Kidney (tissue), 14 donors: ENCODE measurements around the gene ABLIM3. TPM values are rescaled to one million over a fixed set of nuclear protein-coding genes. Genes with fewer than 3 reads are reported as not detected.

Source experiments
- DNase-seq, 5 donors: peaks; one replicate each; pipeline ENCODE4 v3.0.0-alpha.2; 2013 to 2020
- FAIRE-seq: peaks from 2 replicates; lab custom pipeline; 2012; peaks lifted over from hg19 to GRCh38; lab: Jason Lieb, UNC
- H3K27ac ChIP-seq, 2 donors: one replicate each; pipeline ENCODE4 v1.7.0; 2013; ENCODE audit warnings: low read depth in 2 of 2, low read length in 2 of 2, inconsistent platforms in 1 of 2
- H3K27me3 ChIP-seq: one replicate; pipeline ENCODE4 v1.7.1; 2013; ENCODE audit warnings: low read length, inconsistent platforms; ENCODE audit not compliant: control insufficient read depth, insufficient read depth
- H3K36me3 ChIP-seq, 3 donors: one replicate each; pipeline versions ENCODE4 v1.7.0 to v1.7.1; 2013; ENCODE audit warnings: low read length in 3 of 3, control low read depth in 1 of 3, inconsistent platforms in 1 of 3; ENCODE audit not compliant: insufficient read depth in 3 of 3, control insufficient read depth in 2 of 3
- H3K4me1 ChIP-seq, 3 donors: one replicate each; pipeline versions ENCODE4 v1.7.0 to v1.7.1; 2013; ENCODE audit warnings: low read length in 3 of 3, inconsistent platforms in 1 of 3, low read depth in 1 of 3; ENCODE audit not compliant: control insufficient read depth in 2 of 3, insufficient read depth in 2 of 3
- H3K4me3 ChIP-seq, 3 donors: one replicate each; pipeline versions ENCODE4 v1.7.0 to v1.8.1; 2013; ENCODE audit warnings: low read length in 3 of 3, control low read depth in 1 of 3, inconsistent platforms in 1 of 3
- H3K9ac ChIP-seq, 3 donors: one replicate each; pipeline versions ENCODE4 v1.7.0 to v1.7.1; 2013; ENCODE audit warnings: low read length in 3 of 3, control low read depth in 1 of 3, inconsistent platforms in 1 of 3
- H3K9me3 ChIP-seq, 3 donors: one replicate each; pipeline versions ENCODE4 v1.7.0 to v1.7.1; 2013; ENCODE audit warnings: low read length in 3 of 3, control low read depth in 1 of 3, inconsistent platforms in 1 of 3; ENCODE audit not compliant: control insufficient read depth in 2 of 3, insufficient read depth in 1 of 3
- CTCF ChIP-seq: IDR thresholded peaks from 3 replicates; pipeline ENCODE4 v1.5.1; 2012; ENCODE audit warnings: mild to moderate bottlenecking, moderate library complexity, borderline replicate concordance; ENCODE audit not compliant: insufficient read depth; ENCODE audit errors: extremely low read depth
- intact Hi-C: fragments of 100-400 bp; cut with DNase I; formaldehyde crosslinking; loops from one replicate; pipeline ENCODE4 v1.11.1; 2022
- polyA plus RNA-seq: library from polyadenylated mRNA; stranded (reverse); fragments of 350-450 nt; fragmentation: Illumina TruSeq; extraction: RNeasy Lipid Tissue Mini Kit (QIAGEN cat#74804); gene quantifications from one replicate; pipeline ENCODE4 v1.2.3, GENCODE V29; 2014; ENCODE audit warnings: low read depth, low replicate concordance; ENCODE audit not compliant: insufficient read depth
- total RNA-seq: library from RNA; stranded (reverse); fragmentation: NEBNext Ultra II Directional; extraction: Animal tissue kit (Norgen Biotek cat#: 25700); gene quantifications from one replicate; pipeline ENCODE4 v1.2.1, GENCODE V29; 2021
- donor health status: control.
- donor health status: control.
- donor health status: control.
- donor health status: control.
- donor health status: control.
- donor health status: DM: yes; HTN: yes; CAD: no.
- donor health status: Normal renal cell carcinoma (clear cell type).

Gene ABLIM3
- total and polyA plus RNA-seq, 2 donors from 2014 or later, result 20.1 to 21.7 TPM

GRCh38 chr5:149168276-149168906 lies 27.1 kb downstream of the ABLIM3 start:
- no peak overlapping the region for H3K9ac ChIP-seq
- DNase-seq (no peak), FAIRE-seq (no peak)
- H3K4me3 ChIP-seq, result no peak overlapping the region
- no peaks in the 10 kb centered on the region for H3K36me3 ChIP-seq
- no peak overlapping the region for H3K27ac ChIP-seq
- peaks cover 0 to 2% (median 0%) of the 10 kb centered on the region in 3 donors for H3K4me1 ChIP-seq
- H3K27me3 ChIP-seq, result no peaks in the 10 kb centered on the region
- intact Hi-C loops, result no loop called here
- no peaks in the 10 kb centered on the region for H3K9me3 ChIP-seq
- TF ChIP-seq CTCF, result no peak

GRCh38 chr5:149170299-149170698 lies 29.0 kb downstream of the ABLIM3 start:
- H3K4me3 ChIP-seq, result no peak overlapping the region
- no peaks in the 10 kb centered on the region for H3K27me3 ChIP-seq
- intact Hi-C loops, result no loop called here
- H3K9me3 ChIP-seq, result no peaks in the 10 kb centered on the region
- no peaks in the 10 kb centered on the region for H3K36me3 ChIP-seq
- H3K4me1 ChIP-seq, result peaks cover 0 to 2% (median 0%) of the 10 kb centered on the region in 3 donors
- no peak for TF ChIP-seq CTCF
- DNase-seq, result no peak
- no peak for FAIRE-seq
- H3K9ac ChIP-seq, result no peak overlapping the region
- no peak overlapping the region for H3K27ac ChIP-seq

GRCh38 chr5:149172261-149172660 lies 31.0 kb downstream of the ABLIM3 start:
- Histone ChIP-seq H3K4me3 (no peak overlapping the region), H3K27me3 (no peaks in the 10 kb centered on the region), H3K36me3 (no peaks in the 10 kb centered on the region), H3K9ac (no peak overlapping the region), H3K27ac (no peak overlapping the region), H3K9me3 (no peaks in the 10 kb centered on the region), H3K4me1 (peaks cover 0 to 2% (median 0%) of the 10 kb centered on the region in 3 donors)
- no peak for TF ChIP-seq CTCF
- intact Hi-C loops, result no loop called here
- DNase-seq (no peak), FAIRE-seq (no peak)
